ENCODE measurements around the gene NRG3.
A peak's percentile ranks its signal among the peaks of the same experiment; 100 is the strongest.

Gene NRG3

DNA sequence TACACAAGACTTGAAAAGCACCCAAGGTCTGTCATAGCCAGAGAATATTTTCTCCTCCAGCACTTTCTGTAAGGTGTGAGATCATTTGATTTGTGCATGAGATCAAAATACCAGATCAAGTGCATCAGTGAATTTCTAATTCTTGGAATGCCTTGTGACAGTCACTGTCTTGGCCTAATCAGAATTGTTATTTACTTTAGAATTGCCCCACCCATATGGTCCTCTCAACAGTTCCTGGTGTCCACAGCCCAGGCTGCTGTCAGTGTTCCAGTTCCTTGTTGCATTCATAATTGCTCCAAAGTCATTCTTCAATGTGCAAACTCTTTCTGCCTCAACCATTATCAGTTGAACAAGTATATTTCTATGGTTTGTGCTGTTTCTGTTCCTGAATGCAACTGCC, 770.2 kb downstream of the NRG3 start:
- TF ChIP-seq, protein P1, sequence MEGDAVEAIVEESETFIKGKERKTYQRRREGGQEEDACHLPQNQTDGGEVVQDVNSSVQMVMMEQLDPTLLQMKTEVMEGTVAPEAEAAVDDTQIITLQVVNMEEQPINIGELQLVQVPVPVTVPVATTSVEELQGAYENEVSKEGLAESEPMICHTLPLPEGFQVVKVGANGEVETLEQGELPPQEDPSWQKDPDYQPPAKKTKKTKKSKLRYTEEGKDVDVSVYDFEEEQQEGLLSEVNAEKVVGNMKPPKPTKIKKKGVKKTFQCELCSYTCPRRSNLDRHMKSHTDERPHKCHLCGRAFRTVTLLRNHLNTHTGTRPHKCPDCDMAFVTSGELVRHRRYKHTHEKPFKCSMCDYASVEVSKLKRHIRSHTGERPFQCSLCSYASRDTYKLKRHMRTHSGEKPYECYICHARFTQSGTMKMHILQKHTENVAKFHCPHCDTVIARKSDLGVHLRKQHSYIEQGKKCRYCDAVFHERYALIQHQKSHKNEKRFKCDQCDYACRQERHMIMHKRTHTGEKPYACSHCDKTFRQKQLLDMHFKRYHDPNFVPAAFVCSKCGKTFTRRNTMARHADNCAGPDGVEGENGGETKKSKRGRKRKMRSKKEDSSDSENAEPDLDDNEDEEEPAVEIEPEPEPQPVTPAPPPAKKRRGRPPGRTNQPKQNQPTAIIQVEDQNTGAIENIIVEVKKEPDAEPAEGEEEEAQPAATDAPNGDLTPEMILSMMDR (IDR thresholded peaks at IDR 0.05; ENCODE audit: low read depth, low read length): no peak
- Histone ChIP-seq H3K4me3 (ENCODE audit: low read depth, low read length) (peak overlapping the region; percentile 60), H3K36me3 (peaks cover 23% of the 10 kb centered on the region), H3K4me1 (peaks cover 20% of the 10 kb centered on the region), H3K27me3 (no peaks in the 10 kb centered on the region), H3K9me3 (0 out of 2 replicates have a peak, but pooled peaks cover 5% of the 10 kb centered on the region)
- DNase-seq: no peak

DNA sequence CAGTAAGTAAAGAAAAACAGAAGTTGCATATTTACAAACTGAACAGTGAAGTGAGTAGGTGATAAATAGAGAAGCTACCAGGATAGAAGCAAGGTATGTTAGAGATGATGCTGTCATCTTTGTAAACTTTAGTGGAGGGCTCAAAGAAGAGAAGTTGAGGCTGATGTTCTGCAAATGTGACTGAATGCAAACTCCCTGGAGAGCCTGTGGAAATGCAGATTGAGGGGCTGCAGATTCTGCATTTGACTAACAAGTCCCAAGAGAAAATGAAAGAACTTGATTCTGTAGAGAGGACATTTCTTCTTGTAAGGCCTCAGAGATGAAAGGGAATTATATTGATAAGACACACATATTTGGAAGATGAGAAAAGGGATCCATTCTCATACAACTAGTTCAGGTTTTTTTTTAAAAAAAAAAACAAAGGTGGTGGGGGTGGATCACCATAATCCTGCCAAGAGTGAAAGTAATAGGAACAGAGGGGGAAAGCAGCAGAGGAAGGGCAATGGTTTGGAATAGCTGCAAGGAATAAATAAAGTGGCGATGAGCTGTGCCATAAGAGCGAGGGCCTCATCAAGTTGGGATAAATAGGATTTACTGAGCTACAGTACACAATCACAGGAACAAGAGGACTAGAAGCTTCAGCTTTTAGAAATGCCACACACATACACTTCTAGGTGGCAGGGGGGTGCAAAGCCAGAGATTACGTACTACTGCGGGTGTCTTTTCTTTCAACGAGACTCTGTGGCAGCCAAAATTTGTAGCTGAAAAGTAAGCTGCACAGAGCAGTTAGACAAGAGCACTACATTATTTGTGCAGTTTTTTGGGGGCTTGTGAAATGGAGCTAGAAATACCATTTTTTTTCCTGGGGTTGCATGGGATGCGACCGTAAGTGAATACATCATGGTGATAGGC, 778.5 kb downstream of the NRG3 start:
- Histone ChIP-seq H3K27me3 (no peaks in the 10 kb centered on the region), H3K4me3 (ENCODE audit: low read depth, low read length) (no peak overlapping the region), H3K9me3 (no peaks in the 10 kb centered on the region), H3K36me3 (peaks cover 32% of the 10 kb centered on the region), H3K4me1 (peaks cover 30% of the 10 kb centered on the region)
- TF ChIP-seq, protein P1 (IDR thresholded peaks at IDR 0.05; ENCODE audit: low read depth, low read length): no peak
- DNase-seq: no peak

DNA sequence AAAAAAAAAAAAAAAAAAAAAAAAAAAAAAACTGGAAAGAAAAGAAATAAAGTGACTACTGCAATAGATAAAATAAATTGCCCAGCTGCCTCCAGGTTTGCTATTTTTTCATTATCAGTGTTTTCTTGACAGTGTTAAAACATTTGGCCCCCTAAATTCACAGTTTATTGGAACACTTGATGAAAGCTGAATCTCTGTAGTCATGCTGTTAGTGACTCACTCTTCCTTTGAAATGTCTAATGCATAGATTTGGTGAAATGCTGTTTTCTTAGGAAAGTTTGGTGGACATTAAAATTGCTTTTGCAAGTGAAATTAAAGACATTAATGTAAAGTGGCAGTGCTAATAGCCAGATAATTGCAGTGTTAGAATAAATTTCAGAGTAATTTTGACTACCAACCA, 785.2 kb downstream of the NRG3 start:
- Histone ChIP-seq H3K4me3 (ENCODE audit: low read depth, low read length) (no peak overlapping the region), H3K9me3 (no peaks in the 10 kb centered on the region), H3K4me1 (peaks cover 32% of the 10 kb centered on the region), H3K36me3 (peaks cover 12% of the 10 kb centered on the region; the same call in 1 of the 2 replicates), H3K27me3 (no peaks in the 10 kb centered on the region)
- DNase-seq: no peak
- TF ChIP-seq, protein P1 (IDR thresholded peaks at IDR 0.05; ENCODE audit: low read depth, low read length): no peak

DNA sequence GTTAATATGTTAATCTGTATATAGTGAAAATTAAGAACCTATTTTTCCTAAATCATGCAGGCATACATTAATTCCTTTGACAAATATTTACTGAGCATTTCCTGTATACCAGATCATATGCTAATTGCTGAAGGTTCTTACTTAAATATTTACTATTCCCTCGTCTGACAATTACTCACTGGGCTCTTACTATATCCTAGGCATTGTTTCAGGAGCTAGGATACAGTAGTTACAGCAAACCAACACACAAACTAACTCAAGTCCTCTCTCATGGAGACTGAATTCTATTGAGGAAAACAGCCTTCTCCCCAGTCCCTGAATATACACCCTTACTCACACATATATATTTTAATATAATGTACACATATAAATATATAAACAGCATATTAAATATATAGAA, 786.0 kb downstream of the NRG3 start:
- Histone ChIP-seq H3K9me3 (no peaks in the 10 kb centered on the region), H3K4me3 (ENCODE audit: low read depth, low read length) (no peak overlapping the region), H3K27me3 (no peaks in the 10 kb centered on the region), H3K36me3 (peaks cover 12% of the 10 kb centered on the region; the same call in 1 of the 2 replicates), H3K4me1 (peaks cover 29% of the 10 kb centered on the region)
- TF ChIP-seq, protein P1 (IDR thresholded peaks at IDR 0.05; ENCODE audit: low read depth, low read length): no peak
- DNase-seq: no peak

DNA sequence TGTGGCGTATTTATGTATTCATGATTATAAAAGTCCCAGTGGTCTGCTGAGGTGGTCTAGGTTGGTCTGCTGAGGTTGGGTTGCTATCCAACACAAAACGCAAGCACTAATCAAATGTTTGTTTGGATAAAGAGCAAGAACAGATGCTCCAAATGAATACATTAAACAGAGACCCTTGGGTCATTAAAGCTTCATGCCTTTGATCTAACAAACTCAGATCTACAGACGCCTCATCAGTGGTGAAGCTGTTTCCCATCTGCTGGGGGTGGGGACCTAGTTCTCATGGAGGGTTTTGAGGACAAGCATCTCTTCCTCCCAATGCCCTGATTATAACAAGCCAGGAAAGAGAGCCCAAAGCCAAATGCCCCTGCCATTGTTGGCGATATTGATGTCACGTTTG, 786.7 kb downstream of the NRG3 start:
- no peak overlapping the region for H3K4me3 ChIP-seq (ENCODE audit: low read depth, low read length)
- DNase-seq: peak; percentile 75
- H3K9me3 ChIP-seq: no peaks in the 10 kb centered on the region
- H3K27me3 ChIP-seq: no peaks in the 10 kb centered on the region
- H3K36me3 ChIP-seq: peaks cover 12% of the 10 kb centered on the region
- TF ChIP-seq, protein P1 (IDR thresholded peaks at IDR 0.05; ENCODE audit: low read depth, low read length): no peak
- peaks cover 27% of the 10 kb centered on the region for H3K4me1 ChIP-seq

All from BE2C (cell line).